ENCODE measurements around the gene TRMT13.
"Not testable (repeated sequence)": the region's sequence is repeated elsewhere in the genome, so short reads cannot be mapped to it uniquely, and the experiment has no call there.

DNA sequence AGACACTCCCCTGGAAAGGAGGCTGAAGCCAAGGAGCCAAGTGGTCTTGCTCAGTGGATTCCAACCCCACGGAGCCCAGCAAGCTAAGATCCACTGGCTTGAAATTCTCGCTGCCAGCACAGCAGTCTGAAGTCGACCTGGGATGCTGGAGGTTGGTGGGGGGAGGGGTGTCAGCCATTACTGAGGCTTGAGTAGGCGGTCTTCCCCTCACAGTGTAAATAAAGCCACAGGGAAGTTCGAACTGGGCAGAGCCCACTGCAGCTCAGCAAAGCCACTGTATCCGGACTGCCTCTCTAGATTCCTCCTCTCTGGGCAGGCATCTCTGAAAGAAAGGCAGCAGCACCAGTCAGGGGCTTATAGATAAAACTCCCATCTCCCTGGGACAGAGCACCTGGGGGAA is 67.1 kb downstream of the TRMT13 start:
- TF ChIP-seq ZNF274 (IDR thresholded peaks at IDR 0.05; ENCODE audit: low read depth, low read length); SUZ12 (IDR thresholded peaks at IDR 0.05; ENCODE audit: extremely low read depth, insufficient read depth, insufficient read length): not testable (repeated sequence)
- peak; percentile 32 for TF ChIP-seq YY1 (IDR thresholded peaks at IDR 0.05; ENCODE audit: insufficient read depth, insufficient read length)

Measured in NT2/D1 (cell line).